HG03025 (cell line): ENCODE measurements around the gene CACNB2.

Experiments used
- ATAC-seq: cut with Tn5 transposase; IDR thresholded peaks from one replicate; pipeline ENCODE4 v1.9.1; 2021; ENCODE audit warnings: mild to moderate bottlenecking, moderate library complexity; ENCODE audit not compliant: unreplicated experiment, low FRiP score

Gene CACNB2

GRCh38 chr10:18140149-18140956 lies at the start of gene CACNB2:
Gene CACNB2, plus strand, starts transcription at chr10:18140424.
- ATAC-seq = no peak

DNA sequence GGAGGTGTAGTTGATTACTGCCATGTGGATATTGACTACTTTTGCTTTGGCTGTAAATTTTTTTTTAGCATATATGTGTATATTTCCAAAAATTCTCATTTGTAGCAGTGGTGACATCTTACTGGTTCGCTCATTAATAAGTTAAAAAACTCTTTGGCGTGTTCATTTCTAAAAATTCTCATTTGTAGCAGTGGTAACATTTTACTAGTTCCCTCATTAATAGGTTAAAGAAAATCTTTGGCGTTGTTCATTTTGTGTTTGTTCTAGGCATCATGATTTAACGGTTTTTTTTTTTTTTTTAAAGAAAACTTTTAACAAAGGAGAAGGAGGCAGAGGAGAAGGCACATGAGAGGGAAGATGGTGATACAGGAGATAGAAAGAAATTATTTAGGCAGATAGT lies 45.9 kb upstream of the CACNB2 start:
- no peak for ATAC-seq

DNA sequence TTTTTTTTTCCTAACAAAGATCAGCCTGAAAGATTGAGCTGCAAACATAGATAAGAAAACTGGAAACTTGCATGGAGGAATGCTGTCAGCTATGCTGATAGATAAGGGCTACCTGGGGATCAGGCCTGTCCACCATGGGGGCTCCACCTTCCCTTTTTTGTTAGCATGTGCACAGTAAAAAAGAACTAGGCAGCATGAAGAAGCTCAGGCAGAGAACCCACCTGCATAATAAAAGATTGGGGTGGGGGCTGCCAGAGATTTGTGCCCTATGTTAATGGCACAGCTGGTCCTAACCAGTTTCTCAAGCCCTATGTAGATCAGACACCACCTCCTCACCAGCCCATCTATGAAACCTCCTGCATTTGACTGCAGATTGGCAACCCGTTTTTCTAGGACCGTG lies 45.4 kb upstream of the CACNB2 start:
- no peak for ATAC-seq

DNA sequence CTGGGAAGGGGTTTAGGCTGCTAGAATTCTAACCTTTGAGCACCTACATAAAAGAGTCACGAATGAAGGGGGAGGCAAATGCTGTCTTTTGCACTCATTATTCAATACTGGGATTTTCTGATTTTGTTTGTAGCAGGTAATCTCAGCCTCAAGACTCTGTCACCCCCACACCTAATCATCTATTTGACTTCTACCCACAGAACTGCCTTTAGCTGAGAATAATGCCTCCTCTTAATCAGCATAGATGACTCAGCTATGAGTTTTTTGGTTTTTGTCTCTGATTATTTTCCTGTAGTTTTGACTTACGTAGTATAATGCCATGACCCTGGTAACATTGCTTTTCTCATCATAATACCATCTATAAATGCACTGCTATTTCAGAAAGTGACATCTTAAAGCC lies 42.7 kb upstream of the CACNB2 start:
- ATAC-seq = no peak

GRCh38 chr10:18098201-18098600 lies 42.0 kb upstream of the CACNB2 start:
- ATAC-seq = no peak

DNA sequence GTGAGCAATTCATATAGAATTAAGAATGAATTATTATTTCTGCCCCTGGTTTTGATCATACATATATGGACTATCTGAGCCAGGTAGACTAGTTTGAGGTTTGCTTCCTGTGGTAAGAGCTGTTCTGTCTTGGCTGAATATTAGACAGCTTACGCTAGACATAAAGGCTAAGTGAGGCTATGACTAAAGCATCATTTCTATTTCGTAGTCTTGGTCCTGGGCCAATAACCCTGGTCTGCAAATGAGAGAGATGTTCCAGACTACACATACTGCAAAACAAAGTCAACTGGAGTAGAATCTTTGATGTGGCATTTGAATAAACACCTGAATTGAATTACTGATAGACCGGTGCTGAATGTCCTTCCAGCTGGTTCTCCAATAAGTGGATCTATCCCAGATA lies 40.8 kb upstream of the CACNB2 start:
- ATAC-seq = no peak

DNA sequence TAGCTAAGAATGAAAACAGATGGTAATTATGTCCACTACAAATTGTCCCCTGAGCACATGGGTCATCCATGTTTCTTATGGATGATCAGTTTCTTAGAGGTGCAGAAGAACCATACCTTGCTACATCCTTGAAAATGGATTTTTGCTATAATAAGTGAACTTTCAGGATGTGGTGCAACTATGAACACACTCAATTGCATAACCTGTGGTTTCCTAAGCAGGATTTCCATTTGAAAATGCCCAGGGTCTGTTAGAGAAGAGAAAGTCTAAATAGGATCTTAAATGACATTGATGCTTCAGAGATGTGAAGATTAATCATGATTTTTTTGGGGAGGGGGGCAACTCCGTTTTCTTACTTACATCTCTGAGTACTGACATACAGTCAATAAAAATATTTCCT lies 39.6 kb upstream of the CACNB2 start:
- ATAC-seq = no peak

DNA sequence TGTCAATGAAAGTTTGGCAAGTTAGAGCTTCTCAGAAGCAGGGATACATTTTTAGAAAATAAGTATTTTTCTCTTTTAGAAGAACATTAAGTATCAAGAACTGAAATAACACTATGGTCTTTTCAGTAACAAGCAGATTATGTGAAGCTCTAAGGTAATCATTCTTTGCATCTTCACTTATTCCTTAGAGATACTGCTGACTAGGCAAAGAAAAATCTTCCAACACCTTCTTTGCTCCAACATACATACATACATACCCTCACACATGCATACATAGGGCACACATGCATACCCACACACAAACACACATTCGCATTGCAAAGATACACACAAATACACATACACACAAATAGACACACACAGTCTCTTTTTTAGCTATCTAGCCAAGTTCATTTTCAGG lies 37.8 kb upstream of the CACNB2 start:
- ATAC-seq = no peak

GRCh38 chr10:18104223-18104872 lies 35.9 kb upstream of the CACNB2 start:
- no peak for ATAC-seq

- ATAC-seq = no peak
Measured at GRCh38 chr10:18109341-18109870, 30.8 kb upstream of the CACNB2 start.

DNA sequence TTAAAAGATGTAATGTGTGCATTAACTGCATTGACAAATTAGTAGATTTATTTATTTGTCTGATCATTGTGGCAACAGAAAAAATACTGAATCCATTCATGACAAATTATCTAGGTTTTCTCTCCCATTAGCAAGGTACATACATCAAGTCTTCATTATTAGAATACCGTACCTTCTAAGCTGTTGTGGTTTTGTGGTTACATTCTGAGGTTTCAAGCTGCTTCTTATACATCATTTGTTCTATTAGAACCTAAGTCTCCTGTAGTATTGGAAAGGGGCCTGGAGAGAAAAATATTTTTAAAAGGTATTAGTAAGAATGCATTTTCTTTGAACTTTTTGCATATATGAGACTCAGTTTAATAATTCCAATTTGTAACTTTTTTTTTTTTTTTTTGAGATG lies 26.3 kb upstream of the CACNB2 start:
- no peak for ATAC-seq

GRCh38 chr10:18117276-18117675 lies 22.9 kb upstream of the CACNB2 start:
- no peak for ATAC-seq

DNA sequence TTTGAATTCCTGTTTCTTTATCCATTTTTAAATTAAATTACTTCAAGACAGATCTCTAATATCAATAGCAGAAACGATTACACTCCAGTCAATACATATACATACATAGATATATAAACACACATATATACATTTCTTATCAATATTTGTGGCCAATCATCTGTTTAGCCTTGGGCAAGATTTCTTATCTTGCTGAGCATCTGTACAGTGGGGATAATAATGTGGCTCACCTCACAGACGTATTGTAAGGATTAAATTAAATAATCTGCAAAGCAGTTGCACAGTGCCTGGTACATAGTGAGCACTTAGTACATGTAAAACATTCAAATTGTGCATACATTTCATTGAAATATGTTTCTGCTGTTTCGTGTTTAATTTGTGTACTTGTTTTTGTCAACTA lies 17.5 kb upstream of the CACNB2 start:
- ATAC-seq = no peak

- no peak for ATAC-seq
Measured at GRCh38 chr10:18133046-18133445, 7.2 kb upstream of the CACNB2 start.

DNA sequence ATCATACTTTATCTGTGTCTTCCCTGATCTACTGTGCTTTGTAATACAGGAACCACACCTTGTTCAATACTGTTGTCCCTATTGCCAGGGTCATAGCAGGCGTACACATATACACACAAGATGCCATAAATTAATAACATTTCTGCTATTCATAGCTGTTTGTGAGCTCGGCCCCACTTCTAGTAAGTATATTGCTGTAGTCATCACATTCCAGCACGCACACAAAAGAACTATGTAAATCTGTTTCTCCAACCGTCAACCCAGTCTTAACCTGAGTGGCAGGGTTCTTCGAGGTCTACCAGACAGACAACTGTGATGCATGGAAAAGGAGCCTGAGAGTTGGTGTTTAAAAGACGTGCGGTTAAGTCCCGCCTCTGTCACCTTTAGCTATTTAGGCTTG lies 5.7 kb upstream of the CACNB2 start:
- no peak for ATAC-seq

GRCh38 chr10:18134921-18135320 lies 5.3 kb upstream of the CACNB2 start:
- no peak for ATAC-seq

DNA sequence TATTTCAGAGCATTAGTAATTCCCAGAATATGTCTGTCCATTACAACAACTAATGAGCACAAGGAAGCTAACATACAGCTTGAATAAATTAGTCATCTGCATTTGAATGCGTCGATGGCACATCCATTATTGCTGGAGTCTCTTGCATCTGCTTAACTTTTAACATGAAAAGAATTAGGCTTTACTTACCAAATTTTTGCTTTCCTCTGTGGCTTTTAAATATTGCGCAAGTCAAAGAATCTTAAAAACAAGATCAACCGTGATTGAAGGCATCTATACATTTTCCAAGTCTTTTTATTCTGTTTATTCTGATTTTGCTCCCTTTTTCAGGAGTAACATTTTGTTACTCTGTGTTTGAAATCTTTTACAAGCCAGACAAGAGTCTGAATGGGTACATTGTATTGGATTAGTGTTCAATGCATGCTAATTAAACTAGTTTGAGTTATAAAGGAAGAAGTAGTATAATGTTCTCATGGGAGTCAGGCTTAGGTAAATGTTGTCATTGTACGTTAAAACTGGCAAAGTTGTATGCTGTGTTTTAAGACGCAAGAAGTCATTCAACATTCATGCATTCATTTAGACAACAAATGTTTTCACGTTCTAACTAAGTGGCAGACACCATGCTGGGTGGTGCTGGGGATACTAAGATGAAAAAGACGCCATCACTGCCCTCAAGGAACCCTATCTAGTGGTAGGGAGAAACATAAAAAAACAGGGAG lies 4.0 kb upstream of the CACNB2 start:
- no peak for ATAC-seq

DNA sequence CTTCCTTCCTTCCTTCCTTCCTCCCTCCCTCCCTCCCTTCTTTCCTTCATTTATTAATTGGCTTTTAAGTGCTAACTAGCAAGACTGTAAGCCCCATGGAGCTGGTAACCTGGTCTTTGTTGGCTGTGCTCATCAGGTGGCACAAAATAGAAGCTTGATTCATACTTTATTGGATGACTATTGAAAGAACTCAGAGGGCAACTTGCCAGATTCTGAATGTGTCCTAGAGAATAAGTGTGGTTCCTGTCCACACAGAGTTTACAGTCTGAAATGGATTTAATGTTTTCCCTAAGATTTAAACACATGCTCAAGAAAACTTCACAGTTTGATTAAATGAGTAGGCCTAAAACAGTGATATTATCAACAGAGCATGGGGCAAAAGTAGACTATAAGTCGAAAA lies 3.1 kb upstream of the CACNB2 start:
- ATAC-seq = no peak

DNA sequence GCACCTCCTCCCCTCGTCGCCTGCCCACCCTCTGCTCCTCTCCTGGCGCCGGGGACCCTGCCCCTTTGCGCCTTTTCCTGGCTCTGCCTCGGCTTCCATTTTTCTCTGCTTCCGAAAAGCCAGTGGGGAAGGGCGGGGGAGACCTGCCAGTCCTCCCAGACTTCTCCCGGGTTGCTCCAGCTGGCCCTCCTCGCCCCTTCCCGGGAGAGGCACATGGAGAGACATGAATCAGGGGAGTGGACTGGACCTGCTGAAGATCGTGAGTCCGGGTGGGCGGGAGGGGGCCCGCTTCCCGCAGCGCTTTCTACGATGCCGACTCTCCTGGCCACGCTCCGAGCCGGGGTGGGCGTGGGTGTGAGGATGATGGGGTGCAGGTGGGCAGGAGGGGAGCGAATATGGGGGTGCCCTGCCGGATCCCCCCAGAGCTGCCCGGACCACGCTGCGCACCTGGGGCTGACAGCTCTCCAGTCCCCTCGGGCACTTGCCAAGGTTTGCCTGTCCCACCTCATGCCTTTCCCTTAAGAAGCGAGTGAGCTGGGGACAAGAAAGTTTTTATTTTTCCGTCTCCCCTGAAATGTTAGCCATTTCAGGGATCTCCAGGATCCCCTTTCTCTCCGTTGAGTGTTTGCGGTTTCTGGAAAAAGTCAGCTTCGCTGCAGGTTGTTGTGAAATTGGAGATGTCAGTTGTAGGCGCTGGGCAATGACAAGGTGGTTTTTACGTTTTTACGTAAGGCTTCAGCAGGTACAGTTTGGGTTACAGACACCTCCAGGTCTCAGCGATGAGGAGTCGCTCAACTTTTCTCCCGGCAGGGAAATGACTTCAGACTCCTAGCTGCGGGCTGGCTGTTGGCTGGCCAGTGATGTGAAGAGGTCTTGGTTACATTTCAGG lies 977 bp downstream of the CACNB2 start:
- ATAC-seq = no peak

GRCh38 chr10:18142151-18142550 lies 1.9 kb downstream of the CACNB2 start:
- no peak for ATAC-seq
